Activated CD8-positive, alpha-beta memory T cell treated with anti-CD3 and anti-CD28 coated beads, Interleukin-2, amount 50 U/mL, for 48 hours (primary cell): Measurements from ENCODE around the gene MPIG6B.
A peak's percentile ranks its signal among the peaks of the same experiment; 100 is the strongest.

Experiments
- DNase-seq: peaks from one replicate; pipeline ENCODE4 v3.0.0-alpha.2; 2020

MPIG6B gene

DNA sequence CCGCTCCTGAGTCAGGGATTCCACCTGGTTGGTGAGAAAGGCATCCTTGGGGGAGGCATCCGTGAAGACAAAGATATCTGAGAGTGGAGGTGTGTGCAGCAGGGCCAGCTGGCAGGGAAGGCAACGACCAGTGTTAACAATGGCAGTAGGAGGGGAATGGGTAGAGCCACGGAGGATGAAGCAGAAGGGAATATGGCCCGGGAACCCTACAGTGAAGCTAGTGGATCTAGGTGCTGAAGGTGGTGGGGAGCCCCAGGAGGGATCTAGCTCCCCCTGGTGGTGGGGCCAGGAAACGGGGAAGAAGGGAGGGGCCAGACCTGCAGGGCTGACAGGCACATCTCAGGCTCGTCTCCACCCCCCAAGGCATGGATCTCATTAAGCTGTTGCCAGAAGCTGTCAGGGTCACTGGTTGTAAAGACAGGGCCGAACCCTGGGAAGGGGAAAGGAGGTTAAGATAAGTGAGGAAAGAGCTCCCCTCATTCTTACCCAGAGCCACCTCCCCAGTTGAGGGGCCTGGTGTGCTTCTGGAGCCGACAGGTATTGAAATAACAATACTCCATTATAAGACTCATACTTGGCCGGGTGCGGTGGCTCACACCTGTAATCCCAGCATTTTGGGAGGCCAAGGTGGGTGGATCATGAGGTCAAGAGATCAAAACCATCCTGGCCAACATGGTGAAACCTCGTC, 46.7 kb downstream of the MPIG6B start:
- peak; percentile 93 for DNase-seq

DNA sequence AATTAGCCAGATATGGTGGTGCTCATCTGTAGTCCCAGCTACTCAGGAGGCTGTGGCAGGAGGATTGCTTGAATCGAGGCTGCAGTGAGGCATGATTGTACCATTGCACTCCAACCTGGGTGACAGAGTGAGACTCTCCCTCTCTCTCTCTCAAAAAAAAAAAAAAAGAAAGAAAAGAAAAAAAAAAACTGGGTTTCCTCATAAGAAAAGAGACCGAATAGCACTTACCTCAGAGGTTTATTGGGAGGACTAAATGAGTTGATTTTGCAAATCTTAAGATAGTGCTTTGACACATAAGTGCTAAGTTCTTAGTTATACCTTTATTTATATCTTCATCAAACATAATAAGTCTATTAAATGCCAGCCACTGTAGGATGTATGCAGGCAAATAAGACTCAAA, 47.7 kb downstream of the MPIG6B start:
- no peak for DNase-seq

DNA sequence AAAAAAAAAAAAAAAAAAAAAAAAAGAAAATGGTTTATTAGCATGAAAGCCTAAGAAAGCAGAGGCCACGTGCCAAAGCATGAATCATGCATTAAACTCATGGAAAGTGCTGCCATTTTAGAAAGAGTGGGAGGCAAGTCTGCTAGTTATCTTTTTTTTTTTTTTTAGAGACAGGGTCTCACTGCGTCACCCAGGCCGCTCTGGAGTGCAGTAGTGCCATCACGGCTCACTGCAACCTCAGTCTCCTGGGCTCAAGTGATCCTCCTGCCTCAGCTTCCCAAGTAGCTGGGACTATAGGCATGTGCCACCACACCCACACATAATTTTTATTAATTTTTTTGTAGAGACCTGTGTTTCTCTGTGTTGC, 48.8 kb downstream of the MPIG6B start:
- no peak for DNase-seq

DNA sequence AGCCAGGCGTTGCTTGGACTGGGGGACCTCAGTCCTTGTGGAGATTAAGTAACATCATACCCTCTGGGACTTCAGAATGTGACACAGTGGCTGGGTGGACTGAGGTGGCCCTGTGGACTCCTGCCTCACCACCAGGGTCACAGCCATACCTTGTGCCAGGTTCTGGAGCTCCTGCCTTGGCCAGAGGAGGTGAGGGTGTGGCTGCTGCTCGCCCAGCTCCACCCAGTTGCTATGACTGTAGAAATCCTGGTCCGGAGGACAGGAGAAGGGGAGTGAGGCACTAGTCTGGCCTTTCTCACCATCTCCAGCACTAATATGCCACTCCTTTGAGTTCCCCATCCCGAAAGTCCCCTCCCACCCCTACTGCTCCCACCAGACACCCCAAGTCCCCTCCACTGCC, 52.0 kb downstream of the MPIG6B start:
- no peak for DNase-seq

DNA sequence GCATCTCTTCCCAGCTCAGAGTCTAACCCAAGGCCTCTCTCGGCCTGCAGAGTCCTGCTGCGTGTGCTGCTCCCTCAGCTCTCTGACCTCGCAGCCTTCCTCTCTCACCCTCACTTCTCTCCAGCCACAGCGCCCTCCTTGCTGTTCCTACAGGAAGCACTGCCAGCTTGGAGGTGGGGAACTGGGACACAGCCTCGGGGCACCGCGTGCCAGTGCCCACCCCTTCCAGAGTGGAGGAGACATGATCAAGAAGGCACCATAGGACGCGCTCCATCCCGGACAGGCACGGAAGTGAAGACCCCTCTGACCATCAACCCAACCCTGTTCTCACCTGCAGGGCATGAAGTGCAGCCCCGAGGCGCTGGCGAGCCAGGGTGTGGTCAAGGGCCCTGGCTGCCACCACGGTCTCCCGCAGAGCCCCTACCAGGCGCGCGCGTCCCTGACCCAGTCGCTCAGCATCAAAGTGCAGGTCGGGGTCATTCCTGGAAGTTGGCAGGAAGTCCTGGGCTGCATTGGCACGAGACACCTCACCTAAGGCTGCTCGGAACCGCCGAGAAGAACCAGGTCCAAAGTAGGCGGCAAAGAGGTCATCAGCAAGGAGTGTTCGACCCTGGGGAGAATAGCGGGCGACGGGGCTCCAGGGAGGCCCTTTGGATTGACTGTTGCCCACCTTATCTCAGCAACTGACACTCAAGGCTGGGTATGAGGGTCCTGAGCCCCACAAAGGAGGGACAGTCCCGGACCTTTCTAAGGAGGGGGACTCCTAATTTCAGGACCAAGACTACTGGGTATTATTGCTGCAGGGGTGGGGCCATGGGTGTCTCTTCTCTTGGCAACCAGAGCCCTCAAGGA, 52.7 kb downstream of the MPIG6B start:
- no peak for DNase-seq
